CD4-positive, alpha-beta T cell (primary cell): ENCODE measurements around the gene BLOC1S4. TPM values are rescaled to one million over a fixed set of nuclear protein-coding genes. Genes with fewer than 3 reads are reported as not detected.
"Not testable (repeated sequence)": the region's sequence is repeated elsewhere in the genome, so short reads cannot be mapped to it uniquely, and the experiment has no call there.

Source experiments
- ATAC-seq: fragments of 200-7000 bp; cut with Tn5 transposase; one replicate; pipeline ENCODE4 v1.10.0; 2022; ENCODE audit warnings: mild to moderate bottlenecking; ENCODE audit not compliant: poor library complexity
- CTCF ChIA-PET: fragments of 350-600 bp; sonication (Branson Sonifier 250); formaldehyde crosslinking; loops from one replicate; lab custom pipeline; 2021; ENCODE audit warnings: antibody characterized with exemption, inconsistent platforms; lab: Charles Lee
- POLR2A ChIA-PET: fragments of 350-600 bp; sonication (Branson Sonifier 250); formaldehyde crosslinking; loops from one replicate; lab custom pipeline; 2021; ENCODE audit warnings: antibody characterized with exemption, inconsistent platforms; lab: Charles Lee
- DNase-seq, 14 experiments: peaks; one replicate each; pipeline ENCODE4 v3.0.0-alpha.2; 2013 to 2020; ENCODE audit warnings: mixed read lengths in 2 of 14
- H3K27ac ChIP-seq, 2 donors: one replicate each; pipeline versions ENCODE4 v1.5.1 to v1.7.0; 2013; ENCODE audit warnings: low read length in 2 of 2, low read depth in 1 of 2, mild to moderate bottlenecking in 1 of 2
- H3K27me3 ChIP-seq, 2 experiments: 1 replicate in 1 of 2; 2 replicates in 1 of 2; pipeline versions ENCODE4 v1.6.1 to v1.7.0; 2013; ENCODE audit warnings: low read length in 2 of 2, control low read depth in 1 of 2, mild to moderate bottlenecking in 1 of 2, moderate library complexity in 1 of 2; ENCODE audit not compliant: insufficient read depth in 2 of 2, control insufficient read depth in 1 of 2
- H3K36me3 ChIP-seq: one replicate; pipeline ENCODE4 v1.6.1; 2013; ENCODE audit warnings: low read length, control low read depth; ENCODE audit not compliant: insufficient read depth
- H3K4me1 ChIP-seq: one replicate; pipeline ENCODE4 v1.6.1; 2013; ENCODE audit warnings: low read length, control low read depth; ENCODE audit not compliant: insufficient read depth
- H3K4me3 ChIP-seq: one replicate; pipeline ENCODE4 v1.5.1; 2013; ENCODE audit warnings: mild to moderate bottlenecking, low read length, moderate library complexity
- H3K9me3 ChIP-seq, 2 experiments: 1 replicate in 1 of 2; 2 replicates in 1 of 2; pipeline versions ENCODE4 v1.6.1 to v1.7.0; 2013; ENCODE audit warnings: low read length in 2 of 2, mild to moderate bottlenecking in 2 of 2, control low read depth in 1 of 2, moderate library complexity in 1 of 2; ENCODE audit not compliant: control insufficient read depth in 1 of 2, insufficient read depth in 1 of 2
- H3K27ac Mint-ChIP-seq: one replicate; pipeline ENCODE4 v1.8.0; 2020; ENCODE audit warnings: mixed read lengths
- H3K27me3 Mint-ChIP-seq: one replicate; pipeline ENCODE4 v1.8.0; 2021; ENCODE audit warnings: mixed read lengths
- H3K36me3 Mint-ChIP-seq: one replicate; pipeline ENCODE4 v1.8.0; 2021; ENCODE audit warnings: low read depth, mixed read lengths
- H3K4me1 Mint-ChIP-seq: one replicate; pipeline ENCODE4 v1.8.0; 2021; ENCODE audit warnings: low read depth, mixed read lengths
- H3K4me3 Mint-ChIP-seq: one replicate; pipeline ENCODE4 v1.8.0; 2020; ENCODE audit warnings: mild to moderate bottlenecking, mixed read lengths
- H3K9me3 Mint-ChIP-seq: one replicate; pipeline ENCODE4 v1.8.0; 2020; ENCODE audit warnings: mixed read lengths
- intact Hi-C, 2 experiments: fragments of 100-400 bp; cut with DNase I in 1 of 2; cut with micrococcal nuclease in 1 of 2; formaldehyde crosslinking; loops; one replicate each; pipeline versions ENCODE4 v1.15.1 to v1.9.0; 2023 to 2025; cut with DNase I, micrococcal nuclease
- total RNA-seq, 174 experiments: library from RNA in 2 of 174; stranded (reverse) in 2 of 174; gene quantifications; one replicate each; pipeline ENCODE4 v1.2.3 and lab custom pipeline; 2021 to 2026
- TF ChIP-seq, protein P1 (sequence below): fragments of 200-600 bp; IDR thresholded peaks from one replicate; pipeline ENCODE4 v1.8.0; 2022; ENCODE audit warnings: antibody characterized with exemption, mild to moderate bottlenecking

Gene BLOC1S4
- total RNA-seq, 2 experiments from 2014 or later: 24.6 to 27.6 TPM

DNA sequence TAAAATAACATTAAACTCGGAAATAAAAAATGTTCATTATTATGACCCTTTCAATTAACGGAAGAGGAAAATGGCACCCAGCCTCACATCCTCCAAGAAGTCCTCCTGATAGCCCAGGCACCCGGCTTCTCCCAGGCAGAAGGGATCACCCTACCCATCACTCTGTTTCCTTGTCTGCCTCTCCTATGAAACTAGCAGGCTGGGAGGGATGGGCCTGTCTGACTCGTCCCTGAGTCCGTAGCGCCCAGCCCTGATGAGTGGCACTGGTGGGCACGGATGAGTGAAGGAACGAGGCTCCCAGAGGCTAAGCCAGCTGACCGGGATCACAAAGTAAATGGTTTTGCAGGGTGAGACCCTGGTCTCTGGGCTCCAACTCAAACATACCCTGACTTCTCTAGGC, 37.9 kb downstream of the BLOC1S4 start:
- Mint-ChIP-seq H3K9me3 (no peaks in the 10 kb centered on the region), H3K4me1 (peaks cover 10% of the 10 kb centered on the region), H3K27me3 (no peaks in the 10 kb centered on the region), H3K36me3 (no peaks in the 10 kb centered on the region), H3K4me3 (no peak overlapping the region), H3K27ac (no peak overlapping the region)
- Histone ChIP-seq H3K36me3 (no peaks in the 10 kb centered on the region), H3K27me3 (no peaks in the 10 kb centered on the region), H3K9me3 (no peaks in the 10 kb centered on the region), H3K4me3 (no peak overlapping the region), H3K4me1 (peaks cover 6% of the 10 kb centered on the region), H3K27ac (no peak overlapping the region)
- ATAC-seq: no peak
- ChIA-PET CTCF (no interaction called here), POLR2A (no interaction called here)
- TF ChIP-seq, protein P1, sequence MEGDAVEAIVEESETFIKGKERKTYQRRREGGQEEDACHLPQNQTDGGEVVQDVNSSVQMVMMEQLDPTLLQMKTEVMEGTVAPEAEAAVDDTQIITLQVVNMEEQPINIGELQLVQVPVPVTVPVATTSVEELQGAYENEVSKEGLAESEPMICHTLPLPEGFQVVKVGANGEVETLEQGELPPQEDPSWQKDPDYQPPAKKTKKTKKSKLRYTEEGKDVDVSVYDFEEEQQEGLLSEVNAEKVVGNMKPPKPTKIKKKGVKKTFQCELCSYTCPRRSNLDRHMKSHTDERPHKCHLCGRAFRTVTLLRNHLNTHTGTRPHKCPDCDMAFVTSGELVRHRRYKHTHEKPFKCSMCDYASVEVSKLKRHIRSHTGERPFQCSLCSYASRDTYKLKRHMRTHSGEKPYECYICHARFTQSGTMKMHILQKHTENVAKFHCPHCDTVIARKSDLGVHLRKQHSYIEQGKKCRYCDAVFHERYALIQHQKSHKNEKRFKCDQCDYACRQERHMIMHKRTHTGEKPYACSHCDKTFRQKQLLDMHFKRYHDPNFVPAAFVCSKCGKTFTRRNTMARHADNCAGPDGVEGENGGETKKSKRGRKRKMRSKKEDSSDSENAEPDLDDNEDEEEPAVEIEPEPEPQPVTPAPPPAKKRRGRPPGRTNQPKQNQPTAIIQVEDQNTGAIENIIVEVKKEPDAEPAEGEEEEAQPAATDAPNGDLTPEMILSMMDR: no peak
- DNase-seq: no peak
- intact Hi-C loops: no loop called here

GRCh38 chr4:6754481-6755087, 38.6 kb downstream of the BLOC1S4 start:
- TF ChIP-seq, protein P1: no peak
- H3K9me3 Mint-ChIP-seq: no peaks in the 10 kb centered on the region
- intact Hi-C loops: no loop called here
- H3K36me3 ChIP-seq: no peaks in the 10 kb centered on the region
- peaks cover 10% of the 10 kb centered on the region for H3K4me1 Mint-ChIP-seq
- no peak overlapping the region for H3K4me3 Mint-ChIP-seq
- no peaks in the 10 kb centered on the region for H3K27me3 ChIP-seq
- CTCF ChIA-PET: no interaction called here
- H3K36me3 Mint-ChIP-seq: no peaks in the 10 kb centered on the region
- no peak overlapping the region for H3K4me3 ChIP-seq
- no peaks in the 10 kb centered on the region for H3K27me3 Mint-ChIP-seq
- DNase-seq: no peak
- POLR2A ChIA-PET: no interaction called here
- no peak overlapping the region for H3K27ac ChIP-seq
- H3K4me1 ChIP-seq: peaks cover 6% of the 10 kb centered on the region
- ATAC-seq: no peak
- H3K9me3 ChIP-seq: no peaks in the 10 kb centered on the region
- H3K27ac Mint-ChIP-seq: no peak overlapping the region

GRCh38 chr4:6755088-6755753, 39.2 kb downstream of the BLOC1S4 start:
- ChIA-PET POLR2A (no interaction called here), CTCF (no interaction called here)
- TF ChIP-seq, protein P1: no peak
- Mint-ChIP-seq H3K4me1 (peaks cover 10% of the 10 kb centered on the region), H3K27me3 (no peaks in the 10 kb centered on the region), H3K4me3 (no peak overlapping the region), H3K27ac (no peak overlapping the region), H3K9me3 (no peaks in the 10 kb centered on the region), H3K36me3 (no peaks in the 10 kb centered on the region)
- Histone ChIP-seq H3K9me3 (no peaks in the 10 kb centered on the region), H3K36me3 (no peaks in the 10 kb centered on the region), H3K4me1 (peaks cover 6% of the 10 kb centered on the region), H3K27ac (no peak overlapping the region), H3K4me3 (no peak overlapping the region), H3K27me3 (no peaks in the 10 kb centered on the region)
- intact Hi-C loops: no loop called here
- ATAC-seq (no peak), DNase-seq (no peak)

GRCh38 chr4:6756345-6756744, 40.4 kb downstream of the BLOC1S4 start:
- POLR2A ChIA-PET, ATAC-seq: not testable (repeated sequence)

More at GRCh38 chr4:6756345-6756744, 40.4 kb downstream of the BLOC1S4 start:
- H3K36me3 Mint-ChIP-seq, H3K4me3 ChIP-seq, H3K27ac ChIP-seq, H3K4me1 Mint-ChIP-seq, DNase-seq, H3K4me1 ChIP-seq, H3K27me3 ChIP-seq, H3K27ac Mint-ChIP-seq, H3K36me3 ChIP-seq, H3K4me3 Mint-ChIP-seq, H3K27me3 Mint-ChIP-seq, H3K9me3 Mint-ChIP-seq, CTCF ChIA-PET, intact Hi-C loops, H3K9me3 ChIP-seq: not testable (repeated sequence)
